ENCODE data around the gene GADD45A. TPM values are rescaled to one million over a fixed set of nuclear protein-coding genes. Genes with fewer than 3 reads are reported as not detected.

Gene GADD45A
- total RNA-seq (2022), result 58.6 and 59.0 TPM in 2 replicates
- percentile 98 among the genes with signal in this experiment for Bru-seq, nascent RNA
- percentile 95 among the genes with signal in this experiment for BruChase-seq, experiment 1, labeled RNA remaining after a 2-hour chase
- BruChase-seq, experiment 2, labeled RNA remaining after a 6-hour chase, result percentile 90 among the genes with signal in this experiment
- long read RNA-seq, transcript GADD45A-202 (4 exons, 1,496 nt), result major isoform, 82 of 122 reads
- long read RNA-seq, partial matches to known transcripts, result 6 of 122 reads
- long read RNA-seq, other reads (novel, unspliced or antisense), result 33 of 122 reads

GRCh38 chr1:67685067-67685557 lies at the start of gene GADD45A:
GADD45A (plus strand) TSS chr1:67685201; CDS start chr1:67685495, 294 bp downstream.
- no peaks in the 10 kb centered on the region for H3K9me3 Mint-ChIP-seq (ENCODE audit: unreplicated experiment)
- peaks cover 1% of the 10 kb centered on the region for H3K36me3 ChIP-seq (ENCODE audit: control insufficient read depth, insufficient read depth, low read length)
- H3K27ac Mint-ChIP-seq (ENCODE audit: unreplicated experiment), result peak within 1 kb of the TSS; percentile 94
- intact Hi-C loops (cut with micrococcal nuclease; ENCODE audit: unreplicated experiment), result loop anchor here (1.0 to 5.0 kb wide), 5 partner anchors 15 to 124 kb away; no protein-coding TSS in a partner anchor
- H3K27me3 Mint-ChIP-seq (ENCODE audit: insufficient read depth, unreplicated experiment), result no peaks in the 10 kb centered on the region
- H3K36me3 Mint-ChIP-seq (ENCODE audit: insufficient read depth, unreplicated experiment), result peaks cover 54% of the 10 kb centered on the region
- peak within 1 kb of the TSS; percentile 89 for H3K4me3 ChIP-seq (ENCODE audit: low read depth, low read length)
- H3K4me1 ChIP-seq, result peaks cover 51% of the 10 kb centered on the region
- no peak for TF ChIP-seq CTCF (IDR thresholded peaks at IDR 0.05; ENCODE audit: insufficient read depth in 1 of 2, low read depth in 1 of 2, low read length in 1 of 2, severe bottlenecking in 1 of 2, unreplicated experiment in 1 of 2)
- peak within 1 kb of the TSS; percentile 82 for H3K4me3 Mint-ChIP-seq (ENCODE audit: unreplicated experiment)
- H3K9me3 ChIP-seq, result no peaks in the 10 kb centered on the region
- peak; percentile 96 to 98 for DNase-seq
- no TSS peak for BruUV-seq (replicated peaks)
- H3K27me3 ChIP-seq (replicated peaks; ENCODE audit: control insufficient read depth, insufficient read depth, low read length), result no peaks in the 10 kb centered on the region
- CTCF ChIA-PET, result interaction anchor here (0.6 to 1.9 kb wide), 14 partner anchors 9 to 189 kb away, joined by 3 to 10 read pairs (median 5); no protein-coding TSS in a partner anchor
- H3K4me1 Mint-ChIP-seq (ENCODE audit: low read depth, unreplicated experiment), result peaks cover 12% of the 10 kb centered on the region
- POLR2A ChIA-PET, result interaction anchor here (0.6 to 2.0 kb wide), 19 partner anchors 9 to 153 kb away, joined by 3 to 23 read pairs (median 7); no protein-coding TSS in a partner anchor

GRCh38 chr1:67636146-67636545 lies 48.9 kb upstream of the GADD45A start:
- TF ChIP-seq CTCF (IDR thresholded peaks at IDR 0.05; ENCODE audit: insufficient read depth in 1 of 2, low read depth in 1 of 2, low read length in 1 of 2, severe bottlenecking in 1 of 2, unreplicated experiment in 1 of 2), result no peak

GRCh38 chr1:67639361-67639760 lies 45.6 kb upstream of the GADD45A start:
- CTCF ChIA-PET, result no interaction called here
- no peak for TF ChIP-seq CTCF (IDR thresholded peaks at IDR 0.05; ENCODE audit: insufficient read depth in 1 of 2, low read depth in 1 of 2, low read length in 1 of 2, severe bottlenecking in 1 of 2, unreplicated experiment in 1 of 2)

More at GRCh38 chr1:67636146-67636545, 48.9 kb upstream of the GADD45A start:
- Mint-ChIP-seq H3K4me3 (ENCODE audit: unreplicated experiment) (no peak overlapping the region), H3K4me1 (ENCODE audit: low read depth, unreplicated experiment) (peaks cover 30% of the 10 kb centered on the region), H3K36me3 (ENCODE audit: insufficient read depth, unreplicated experiment) (no peaks in the 10 kb centered on the region), H3K27me3 (ENCODE audit: insufficient read depth, unreplicated experiment) (no peaks in the 10 kb centered on the region), H3K9me3 (ENCODE audit: unreplicated experiment) (peaks cover 9% of the 10 kb centered on the region), H3K27ac (ENCODE audit: unreplicated experiment) (peak overlapping the region; percentile 73)
- H3K9me3 ChIP-seq, result no peaks in the 10 kb centered on the region
- H3K4me1 ChIP-seq, result peaks cover 47% of the 10 kb centered on the region
- H3K36me3 ChIP-seq (ENCODE audit: control insufficient read depth, insufficient read depth, low read length), result no peaks in the 10 kb centered on the region
- ChIA-PET CTCF (no interaction called here), POLR2A (no interaction called here)
- intact Hi-C loops (cut with micrococcal nuclease; ENCODE audit: unreplicated experiment), result no loop called here
- H3K4me3 ChIP-seq (ENCODE audit: low read depth, low read length), result no peak overlapping the region
- DNase-seq, result no peak
- no TSS peak for BruUV-seq (replicated peaks)
- no peaks in the 10 kb centered on the region for H3K27me3 ChIP-seq (replicated peaks; ENCODE audit: control insufficient read depth, insufficient read depth, low read length)

More at GRCh38 chr1:67639361-67639760, 45.6 kb upstream of the GADD45A start:
- POLR2A ChIA-PET, result no interaction called here
- no peaks in the 10 kb centered on the region for H3K36me3 Mint-ChIP-seq (ENCODE audit: insufficient read depth, unreplicated experiment)
- Histone ChIP-seq H3K36me3 (ENCODE audit: control insufficient read depth, insufficient read depth, low read length) (no peaks in the 10 kb centered on the region), H3K4me1 (peaks cover 37% of the 10 kb centered on the region), H3K9me3 (no peaks in the 10 kb centered on the region), H3K4me3 (ENCODE audit: low read depth, low read length) (no peak overlapping the region), H3K27me3 (replicated peaks; ENCODE audit: control insufficient read depth, insufficient read depth, low read length) (no peaks in the 10 kb centered on the region)
- peaks cover 16% of the 10 kb centered on the region for H3K4me1 Mint-ChIP-seq (ENCODE audit: low read depth, unreplicated experiment)
- no peaks in the 10 kb centered on the region for H3K27me3 Mint-ChIP-seq (ENCODE audit: insufficient read depth, unreplicated experiment)
- H3K27ac Mint-ChIP-seq (ENCODE audit: unreplicated experiment), result no peak overlapping the region
- H3K4me3 Mint-ChIP-seq (ENCODE audit: unreplicated experiment), result no peak overlapping the region
- no TSS peak for BruUV-seq (replicated peaks)
- no peak for DNase-seq
- peaks cover 9% of the 10 kb centered on the region for H3K9me3 Mint-ChIP-seq (ENCODE audit: unreplicated experiment)
- intact Hi-C loops (cut with micrococcal nuclease; ENCODE audit: unreplicated experiment), result no loop called here

All from Caco-2 (cell line).